ENCODE measurements around the gene TRIM17.

The TRIM17 gene

DNA sequence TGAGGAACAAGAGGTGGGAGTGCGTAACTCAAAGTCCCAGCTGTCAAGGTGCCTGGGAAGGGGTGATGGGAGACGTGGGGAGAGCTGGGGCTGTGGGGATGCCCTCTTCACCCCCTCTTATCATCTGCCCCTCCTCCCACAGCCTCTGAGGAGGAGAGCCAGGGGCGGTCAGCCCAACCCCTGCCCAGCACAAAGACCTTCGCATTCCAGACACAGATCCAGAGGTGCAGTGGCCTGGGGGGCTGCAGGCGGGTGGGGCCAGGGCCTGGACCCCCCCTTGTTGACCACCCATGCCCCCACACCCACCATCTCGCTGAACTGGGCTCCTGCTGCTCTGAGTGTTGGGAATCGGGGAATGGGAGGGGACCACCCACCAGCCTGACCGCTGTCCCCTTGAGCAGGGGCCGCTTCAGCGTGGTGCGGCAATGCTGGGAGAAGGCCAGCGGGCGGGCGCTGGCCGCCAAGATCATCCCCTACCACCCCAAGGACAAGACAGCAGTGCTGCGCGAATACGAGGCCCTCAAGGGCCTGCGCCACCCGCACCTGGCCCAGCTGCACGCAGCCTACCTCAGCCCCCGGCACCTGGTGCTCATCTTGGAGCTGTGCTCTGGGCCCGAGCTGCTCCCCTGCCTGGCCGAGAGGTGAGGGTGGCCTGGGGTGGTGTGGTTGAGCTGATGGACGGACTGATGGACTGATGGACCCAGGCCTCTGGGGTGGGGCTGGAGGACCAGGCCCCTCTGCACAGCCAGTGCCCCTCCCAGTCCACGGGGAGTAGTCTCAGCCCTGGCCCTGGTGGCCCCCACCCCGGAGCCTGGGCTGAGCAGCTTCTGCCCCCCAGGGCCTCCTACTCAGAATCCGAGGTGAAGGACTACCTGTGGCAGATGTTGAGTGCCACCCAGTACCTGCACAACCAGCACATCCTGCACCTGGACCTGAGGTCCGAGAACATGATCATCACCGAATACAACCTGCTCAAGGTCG lies 39.7 kb downstream of the TRIM17 start:
- DNase-seq: no peak

GRCh38 chr1:228376262-228376628 lies 40.4 kb downstream of the TRIM17 start:
- no peak for DNase-seq

- DNase-seq: no peak
These were observed 40.9 kb downstream of the TRIM17 start for GRCh38 chr1:228375578-228376261.

DNA sequence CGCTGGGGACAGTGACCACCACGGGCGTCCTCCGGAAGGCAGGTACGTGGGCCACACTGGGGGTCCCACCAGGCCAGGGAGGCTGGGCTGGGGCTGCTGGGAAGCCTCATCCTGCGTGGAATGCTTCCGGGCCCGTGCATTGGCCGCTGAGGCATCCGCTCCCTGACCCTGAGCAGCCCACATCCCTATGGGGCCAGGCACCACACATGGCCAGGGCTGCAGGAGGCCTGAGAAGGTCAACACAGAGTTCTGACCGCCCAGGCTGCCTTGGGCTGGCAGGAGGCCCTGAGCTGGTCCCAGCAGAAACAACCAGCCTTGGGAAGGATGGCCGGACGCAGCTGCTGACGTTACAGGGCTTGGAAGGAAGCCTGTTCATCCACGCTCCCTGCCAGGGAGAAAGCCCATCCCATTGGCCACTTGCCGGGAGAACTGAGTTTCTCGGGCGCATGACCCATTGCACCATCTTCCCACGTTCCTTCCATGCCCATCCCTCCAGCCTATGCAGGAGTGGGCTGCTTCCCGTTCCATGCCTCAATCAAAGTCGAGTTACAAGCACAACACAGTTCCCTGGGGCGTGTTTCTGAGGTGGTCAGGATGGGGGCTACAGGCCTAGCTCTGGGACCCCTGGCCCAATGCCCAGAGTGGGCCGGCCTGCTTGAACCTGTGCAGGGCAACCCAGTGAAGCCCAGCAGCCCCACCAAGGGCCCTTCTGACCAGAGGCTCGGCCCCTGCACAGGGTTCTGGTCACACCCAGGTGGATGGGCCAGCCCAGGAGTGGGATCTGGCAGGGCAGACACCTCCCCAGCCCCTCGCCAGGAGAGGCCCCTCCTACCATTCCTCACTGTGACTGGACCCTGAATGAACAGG lies 41.7 kb downstream of the TRIM17 start:
- no peak for DNase-seq

DNA sequence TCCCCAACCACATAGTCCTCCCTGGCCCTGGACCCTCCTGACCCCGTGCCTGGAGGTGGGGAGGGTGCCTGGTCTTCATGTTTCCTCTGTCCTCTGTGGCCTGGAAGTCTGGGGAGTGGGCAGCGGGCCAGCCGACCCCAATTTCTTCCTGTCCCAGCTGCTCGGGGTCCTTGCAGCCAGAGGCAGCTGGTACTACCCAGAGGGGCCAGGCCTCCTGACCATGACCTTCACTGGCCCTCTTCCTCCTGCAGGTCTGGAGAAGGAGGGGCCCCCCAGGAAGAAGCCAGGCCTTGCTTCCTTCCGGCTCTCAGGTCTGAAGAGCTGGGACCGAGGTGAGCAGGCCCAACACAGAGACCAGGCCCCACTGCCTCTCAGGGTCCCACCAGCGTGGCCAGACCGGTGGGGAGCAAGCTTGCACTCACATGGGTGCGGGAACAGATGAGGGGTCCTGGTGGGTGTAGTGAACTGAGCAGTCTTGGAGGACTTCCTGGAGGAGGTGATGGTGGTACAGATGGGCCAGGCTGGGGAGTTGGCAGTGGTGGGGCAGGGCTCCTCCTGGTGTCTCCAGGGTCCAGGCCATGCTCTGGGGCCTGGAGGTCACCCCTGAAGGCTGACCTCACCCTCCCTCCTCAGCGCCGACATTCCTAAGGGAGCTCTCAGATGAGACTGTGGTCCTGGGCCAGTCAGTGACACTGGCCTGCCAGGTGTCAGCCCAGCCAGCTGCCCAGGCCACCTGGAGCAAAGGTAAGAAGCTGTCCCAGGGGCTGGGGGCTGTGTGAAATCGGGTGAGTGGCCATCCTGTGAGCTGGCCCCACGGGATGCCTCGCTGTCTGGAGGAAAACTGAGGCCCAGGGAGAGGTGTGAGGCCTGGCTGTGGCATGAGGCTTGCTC lies 42.7 kb downstream of the TRIM17 start:
- DNase-seq: no peak

DNA sequence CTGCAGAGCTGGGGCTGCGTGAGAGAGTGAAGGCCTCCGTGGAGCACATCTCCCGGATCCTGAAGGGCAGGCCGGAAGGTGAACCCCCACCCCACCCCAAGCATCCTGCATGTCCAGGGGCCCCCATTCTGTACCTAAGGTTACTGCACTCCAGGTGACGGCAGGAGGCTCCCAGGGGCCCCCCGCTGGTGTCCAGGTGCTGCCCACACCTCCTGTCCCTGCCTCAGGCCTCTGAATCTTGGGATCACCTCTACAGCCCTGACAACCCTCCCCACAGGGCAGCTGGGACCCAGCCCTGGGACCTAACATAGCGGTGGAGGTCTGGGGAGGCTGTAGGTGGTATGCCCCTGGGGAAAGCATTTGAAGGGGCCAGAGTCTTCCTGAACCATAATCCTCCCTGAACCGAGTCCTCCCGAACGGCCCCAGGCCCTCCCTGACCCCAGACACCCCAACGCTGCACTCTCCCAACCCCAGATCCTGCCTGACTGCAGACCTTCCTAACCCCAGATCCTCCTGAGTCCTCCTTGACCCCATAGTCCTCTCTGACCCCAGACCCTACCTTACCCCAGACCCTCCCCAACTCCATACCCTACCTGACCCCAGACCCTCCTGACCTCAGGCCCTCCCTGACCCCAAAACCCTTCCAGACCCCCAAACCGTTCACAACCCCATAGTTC lies 43.5 kb downstream of the TRIM17 start:
- DNase-seq: no peak

GRCh38 chr1:228372183-228373003 lies 44.3 kb downstream of the TRIM17 start:
- no peak for DNase-seq

GRCh38 chr1:228371741-228372182 lies 44.9 kb downstream of the TRIM17 start:
- DNase-seq: no peak

DNA sequence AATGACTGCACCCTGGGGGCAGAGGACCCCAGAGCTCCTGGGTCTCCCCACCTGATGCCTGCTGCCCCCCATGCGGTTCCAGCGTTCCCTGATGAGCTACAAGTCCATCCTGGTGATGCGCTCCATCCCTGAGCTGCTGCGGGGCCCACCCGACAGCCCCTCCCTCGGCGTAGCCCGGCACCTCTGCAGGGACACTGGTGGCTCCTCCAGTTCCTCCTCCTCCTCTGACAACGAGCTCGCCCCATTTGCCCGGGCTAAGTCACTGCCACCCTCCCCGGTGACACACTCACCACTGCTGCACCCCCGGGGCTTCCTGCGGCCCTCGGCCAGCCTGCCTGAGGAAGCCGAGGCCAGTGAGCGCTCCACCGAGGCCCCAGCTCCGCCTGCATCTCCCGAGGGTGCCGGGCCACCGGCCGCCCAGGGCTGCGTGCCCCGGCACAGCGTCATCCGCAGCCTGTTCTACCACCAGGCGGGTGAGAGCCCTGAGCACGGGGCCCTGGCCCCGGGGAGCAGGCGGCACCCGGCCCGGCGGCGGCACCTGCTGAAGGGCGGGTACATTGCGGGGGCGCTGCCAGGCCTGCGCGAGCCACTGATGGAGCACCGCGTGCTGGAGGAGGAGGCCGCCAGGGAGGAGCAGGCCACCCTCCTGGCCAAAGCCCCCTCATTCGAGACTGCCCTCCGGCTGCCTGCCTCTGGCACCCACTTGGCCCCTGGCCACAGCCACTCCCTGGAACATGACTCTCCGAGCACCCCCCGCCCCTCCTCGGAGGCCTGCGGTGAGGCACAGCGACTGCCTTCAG lies 45.5 kb downstream of the TRIM17 start:
- no peak for DNase-seq

GRCh38 chr1:228370439-228370940 lies 46.2 kb downstream of the TRIM17 start:
- no peak for DNase-seq

DNA sequence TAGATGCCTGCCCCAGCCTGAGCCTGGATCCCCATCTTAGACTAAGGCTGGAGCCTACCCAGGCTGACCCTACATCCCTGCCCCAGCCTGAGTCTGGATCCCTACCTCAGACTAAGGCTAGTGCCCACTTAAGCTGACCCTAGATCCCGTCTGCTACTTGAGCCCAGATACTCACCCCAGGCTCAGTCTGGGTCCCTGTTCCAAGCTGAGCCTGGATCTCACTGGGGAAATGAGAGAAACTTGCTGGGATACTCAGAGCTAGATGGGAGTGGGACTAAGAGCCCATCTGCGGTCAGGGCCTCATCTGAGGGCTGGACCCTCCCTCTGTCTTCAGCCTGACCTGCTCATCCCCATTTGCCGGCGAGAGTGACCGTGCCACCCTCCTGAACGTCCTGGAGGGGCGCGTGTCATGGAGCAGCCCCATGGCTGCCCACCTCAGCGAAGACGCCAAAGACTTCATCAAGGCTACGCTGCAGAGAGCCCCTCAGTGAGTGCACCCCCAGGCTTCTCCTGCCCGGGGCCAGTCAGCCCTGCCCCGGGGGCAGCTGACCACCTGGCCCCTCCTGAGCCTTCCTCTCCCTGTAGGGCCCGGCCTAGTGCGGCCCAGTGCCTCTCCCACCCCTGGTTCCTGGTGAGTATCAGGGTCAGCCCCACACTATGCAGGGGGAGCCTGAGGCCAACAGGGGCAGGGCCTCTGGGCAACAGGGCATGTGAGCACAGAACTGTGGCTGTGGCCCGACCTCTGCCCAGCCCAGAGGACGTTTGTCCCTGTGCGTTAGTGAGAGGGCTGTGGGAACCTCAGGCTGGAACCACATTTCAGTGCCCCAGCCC lies 46.8 kb downstream of the TRIM17 start:
- no peak for DNase-seq

DNA sequence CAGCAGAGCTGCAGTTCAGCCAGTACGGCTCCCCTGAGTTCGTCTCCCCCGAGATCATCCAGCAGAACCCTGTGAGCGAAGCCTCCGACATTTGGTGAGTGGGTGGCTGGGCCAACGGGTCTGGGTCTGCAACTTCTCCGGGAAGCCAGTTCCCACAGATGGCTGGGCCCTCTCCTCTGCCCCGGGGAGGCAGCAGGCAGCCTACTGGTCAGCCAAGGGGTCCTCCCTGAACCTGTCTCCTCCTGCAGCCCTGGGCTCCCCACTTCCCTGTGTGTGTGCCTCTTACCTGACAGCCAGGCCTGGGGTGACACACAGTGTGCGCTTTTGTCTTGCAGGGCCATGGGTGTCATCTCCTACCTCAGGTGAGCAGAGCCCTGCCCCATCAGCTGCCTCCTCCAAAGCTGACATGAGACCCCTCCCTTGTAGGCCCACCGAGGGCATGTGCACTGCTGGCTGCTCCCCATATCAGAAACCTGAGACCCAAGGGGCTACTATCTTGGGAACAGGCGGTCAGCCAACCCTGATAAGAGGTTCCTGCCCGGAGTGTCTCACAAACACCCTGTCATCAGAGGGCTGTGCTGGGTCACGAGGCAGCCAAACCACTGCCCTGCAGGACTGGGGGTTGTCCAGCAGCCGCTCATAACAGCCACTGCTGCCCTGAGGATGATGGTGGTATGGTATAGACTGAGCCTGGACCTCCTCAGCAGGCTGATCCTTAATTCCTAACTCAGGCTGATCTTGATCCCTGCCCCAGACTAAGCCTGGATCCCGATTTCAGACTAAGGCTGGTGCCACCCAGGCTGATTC lies 47.7 kb downstream of the TRIM17 start:
- no peak for DNase-seq

DNA sequence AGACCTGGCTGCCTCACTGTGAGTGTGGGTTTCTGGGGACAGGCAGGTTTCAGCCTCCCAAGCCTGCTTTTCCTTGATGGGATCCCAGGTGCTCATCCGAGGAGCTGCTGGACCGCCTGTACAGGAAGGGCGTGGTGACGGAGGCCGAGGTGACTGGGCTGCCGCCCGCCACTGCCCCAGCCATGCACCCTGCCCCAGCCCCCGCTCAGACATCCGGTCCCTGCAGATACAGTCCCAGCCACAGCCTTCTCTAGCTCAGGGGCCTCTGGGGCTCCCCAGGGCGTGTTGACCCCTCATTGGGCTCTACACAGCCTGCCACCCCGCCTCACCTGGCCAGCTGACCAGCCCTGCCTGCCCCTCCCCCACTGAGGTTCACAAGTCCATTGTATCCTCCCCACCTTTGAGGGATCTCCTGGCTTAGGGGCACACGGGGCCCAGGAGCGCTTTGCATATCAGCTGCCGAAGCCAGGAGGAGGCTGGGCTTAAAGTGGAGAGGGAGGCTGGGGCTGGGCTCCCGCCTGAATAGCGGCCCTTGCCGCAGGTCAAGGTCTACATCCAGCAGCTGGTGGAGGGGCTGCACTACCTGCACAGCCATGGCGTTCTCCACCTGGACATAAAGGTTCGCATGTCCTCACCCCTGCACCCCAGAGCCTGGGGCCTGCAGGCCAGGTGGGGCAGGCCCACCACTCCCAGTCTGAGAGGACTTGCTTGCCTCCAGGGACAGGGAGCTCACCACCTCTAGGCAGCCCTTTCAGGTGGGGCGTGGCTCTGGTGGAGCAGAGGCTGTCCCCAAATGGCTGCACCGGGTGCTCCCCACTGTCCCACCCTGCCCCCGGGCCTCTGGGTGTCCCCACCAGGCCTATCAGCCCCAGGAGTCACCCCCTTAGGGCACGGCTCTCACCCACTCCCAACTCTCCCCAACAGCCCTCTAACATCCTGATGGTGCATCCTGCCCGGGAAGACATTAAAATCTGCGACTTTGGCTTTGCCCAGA lies 48.6 kb downstream of the TRIM17 start:
- no peak for DNase-seq

- no peak for DNase-seq
These were observed 49.6 kb downstream of the TRIM17 start for GRCh38 chr1:228366866-228367741.

All from activated naive CD4-positive, alpha-beta T cell (primary cell).